Dendritic cell treated with granulocyte-macrophage colony-stimulating factor and Interleukin-4, amounts not matched to agents 40 ng/mL and 50 ng/mL, for 4 days (primary cell): ENCODE results near the gene YTHDF1.

Experiments
- H3K27ac Mint-ChIP-seq: one replicate; pipeline ENCODE4 v1.8.0; 2022; ENCODE audit warnings: mild to moderate bottlenecking, mixed read lengths
- H3K27me3 Mint-ChIP-seq: one replicate; pipeline ENCODE4 v1.8.0; 2022; ENCODE audit warnings: mild to moderate bottlenecking, mixed read lengths
- H3K36me3 Mint-ChIP-seq: one replicate; pipeline ENCODE4 v1.8.0; 2022; ENCODE audit warnings: low read depth, mixed read lengths
- H3K4me1 Mint-ChIP-seq: one replicate; pipeline ENCODE4 v1.8.0; 2022; ENCODE audit warnings: low read depth, mixed read lengths
- H3K4me3 Mint-ChIP-seq: one replicate; pipeline ENCODE4 v1.8.0; 2022; ENCODE audit warnings: mild to moderate bottlenecking, moderate library complexity, mixed read lengths
- H3K9me3 Mint-ChIP-seq: one replicate; pipeline ENCODE4 v1.8.0; 2022; ENCODE audit warnings: mixed read lengths
- intact Hi-C: fragments of 100-400 bp; cut with micrococcal nuclease; formaldehyde crosslinking; loops from one replicate; pipeline ENCODE4 v1.15.0; 2022

YTHDF1 gene

GRCh38 chr20:63198606-63199005 is 17.3 kb downstream of the YTHDF1 start:
- intact Hi-C loops = no loop called here
- H3K4me3 Mint-ChIP-seq = no peak overlapping the region
- no peak overlapping the region for H3K27ac Mint-ChIP-seq
- H3K36me3 Mint-ChIP-seq = peaks cover 91% of the 10 kb centered on the region
- no peaks in the 10 kb centered on the region for H3K9me3 Mint-ChIP-seq
- no peaks in the 10 kb centered on the region for H3K27me3 Mint-ChIP-seq
- peaks cover 21% of the 10 kb centered on the region for H3K4me1 Mint-ChIP-seq

- Mint-ChIP-seq H3K9me3 (no peaks in the 10 kb centered on the region), H3K36me3 (peaks cover 74% of the 10 kb centered on the region), H3K4me1 (peaks cover 18% of the 10 kb centered on the region), H3K27ac (no peak overlapping the region), H3K4me3 (no peak overlapping the region), H3K27me3 (no peaks in the 10 kb centered on the region)
- intact Hi-C loops = no loop called here
These were observed 19.0 kb downstream of the YTHDF1 start for GRCh38 chr20:63196768-63197470.

GRCh38 chr20:63194797-63195173 is 21.1 kb downstream of the YTHDF1 start:
- intact Hi-C loops = no loop called here
- Mint-ChIP-seq H3K36me3 (peaks cover 54% of the 10 kb centered on the region), H3K27ac (no peak overlapping the region)

GRCh38 chr20:63194007-63194796 is 21.7 kb downstream of the YTHDF1 start:
- intact Hi-C loops = no loop called here
- Mint-ChIP-seq H3K27me3 (no peaks in the 10 kb centered on the region), H3K27ac (no peak overlapping the region), H3K9me3 (no peaks in the 10 kb centered on the region), H3K36me3 (peaks cover 48% of the 10 kb centered on the region), H3K4me1 (peaks cover 18% of the 10 kb centered on the region), H3K4me3 (no peak overlapping the region)

More at GRCh38 chr20:63194797-63195173, 21.1 kb downstream of the YTHDF1 start:
- H3K4me3 Mint-ChIP-seq = no peak overlapping the region
- no peaks in the 10 kb centered on the region for H3K9me3 Mint-ChIP-seq
- H3K4me1 Mint-ChIP-seq = peaks cover 18% of the 10 kb centered on the region
- no peaks in the 10 kb centered on the region for H3K27me3 Mint-ChIP-seq

- Mint-ChIP-seq H3K4me1 (peaks cover 12% of the 10 kb centered on the region), H3K9me3 (no peaks in the 10 kb centered on the region), H3K27me3 (no peaks in the 10 kb centered on the region), H3K4me3 (no peak overlapping the region), H3K27ac (no peak overlapping the region), H3K36me3 (peaks cover 33% of the 10 kb centered on the region)
- intact Hi-C loops = no loop called here
These were observed 23.2 kb downstream of the YTHDF1 start for GRCh38 chr20:63192721-63193120.

- H3K27me3 Mint-ChIP-seq = no peaks in the 10 kb centered on the region
- H3K4me1 Mint-ChIP-seq = no peaks in the 10 kb centered on the region
- intact Hi-C loops = no loop called here
- peaks cover 20% of the 10 kb centered on the region for H3K36me3 Mint-ChIP-seq
- no peak overlapping the region for H3K27ac Mint-ChIP-seq
- no peak overlapping the region for H3K4me3 Mint-ChIP-seq
- no peaks in the 10 kb centered on the region for H3K9me3 Mint-ChIP-seq
These were observed 24.5 kb downstream of the YTHDF1 start for GRCh38 chr20:63191400-63191799.

- intact Hi-C loops = no loop called here
- Mint-ChIP-seq H3K4me1 (no peaks in the 10 kb centered on the region), H3K27me3 (no peaks in the 10 kb centered on the region), H3K4me3 (no peak overlapping the region), H3K36me3 (peaks cover 14% of the 10 kb centered on the region), H3K27ac (no peak overlapping the region), H3K9me3 (no peaks in the 10 kb centered on the region)
These were observed 25.1 kb downstream of the YTHDF1 start for GRCh38 chr20:63190828-63191227.

- H3K36me3 Mint-ChIP-seq = peaks cover 6% of the 10 kb centered on the region
- H3K9me3 Mint-ChIP-seq = no peaks in the 10 kb centered on the region
- H3K4me1 Mint-ChIP-seq = no peaks in the 10 kb centered on the region
- no peak overlapping the region for H3K4me3 Mint-ChIP-seq
- H3K27ac Mint-ChIP-seq = no peak overlapping the region
- no peaks in the 10 kb centered on the region for H3K27me3 Mint-ChIP-seq
- intact Hi-C loops = no loop called here
These were observed 25.9 kb downstream of the YTHDF1 start for GRCh38 chr20:63189846-63190559.

GRCh38 chr20:63189322-63189642 is 26.6 kb downstream of the YTHDF1 start:
- intact Hi-C loops = no loop called here

GRCh38 chr20:63188641-63189321 is 27.1 kb downstream of the YTHDF1 start:
- no peaks in the 10 kb centered on the region for H3K36me3 Mint-ChIP-seq
- intact Hi-C loops = no loop called here
- peaks cover 4% of the 10 kb centered on the region for H3K27me3 Mint-ChIP-seq
- H3K4me3 Mint-ChIP-seq = no peak overlapping the region
- no peaks in the 10 kb centered on the region for H3K4me1 Mint-ChIP-seq
- no peaks in the 10 kb centered on the region for H3K9me3 Mint-ChIP-seq
- no peak overlapping the region for H3K27ac Mint-ChIP-seq

More at GRCh38 chr20:63189322-63189642, 26.6 kb downstream of the YTHDF1 start:
- Mint-ChIP-seq H3K4me1 (no peaks in the 10 kb centered on the region), H3K36me3 (no peaks in the 10 kb centered on the region), H3K27me3 (peaks cover 2% of the 10 kb centered on the region), H3K27ac (no peak overlapping the region), H3K4me3 (no peak overlapping the region), H3K9me3 (no peaks in the 10 kb centered on the region)

- no peaks in the 10 kb centered on the region for H3K4me1 Mint-ChIP-seq
- H3K36me3 Mint-ChIP-seq = no peaks in the 10 kb centered on the region
- intact Hi-C loops = no loop called here
- no peak overlapping the region for H3K4me3 Mint-ChIP-seq
- H3K9me3 Mint-ChIP-seq = no peaks in the 10 kb centered on the region
- H3K27ac Mint-ChIP-seq = no peak overlapping the region
- peaks cover 7% of the 10 kb centered on the region for H3K27me3 Mint-ChIP-seq
These were observed 27.8 kb downstream of the YTHDF1 start for GRCh38 chr20:63188159-63188442.

DNA sequence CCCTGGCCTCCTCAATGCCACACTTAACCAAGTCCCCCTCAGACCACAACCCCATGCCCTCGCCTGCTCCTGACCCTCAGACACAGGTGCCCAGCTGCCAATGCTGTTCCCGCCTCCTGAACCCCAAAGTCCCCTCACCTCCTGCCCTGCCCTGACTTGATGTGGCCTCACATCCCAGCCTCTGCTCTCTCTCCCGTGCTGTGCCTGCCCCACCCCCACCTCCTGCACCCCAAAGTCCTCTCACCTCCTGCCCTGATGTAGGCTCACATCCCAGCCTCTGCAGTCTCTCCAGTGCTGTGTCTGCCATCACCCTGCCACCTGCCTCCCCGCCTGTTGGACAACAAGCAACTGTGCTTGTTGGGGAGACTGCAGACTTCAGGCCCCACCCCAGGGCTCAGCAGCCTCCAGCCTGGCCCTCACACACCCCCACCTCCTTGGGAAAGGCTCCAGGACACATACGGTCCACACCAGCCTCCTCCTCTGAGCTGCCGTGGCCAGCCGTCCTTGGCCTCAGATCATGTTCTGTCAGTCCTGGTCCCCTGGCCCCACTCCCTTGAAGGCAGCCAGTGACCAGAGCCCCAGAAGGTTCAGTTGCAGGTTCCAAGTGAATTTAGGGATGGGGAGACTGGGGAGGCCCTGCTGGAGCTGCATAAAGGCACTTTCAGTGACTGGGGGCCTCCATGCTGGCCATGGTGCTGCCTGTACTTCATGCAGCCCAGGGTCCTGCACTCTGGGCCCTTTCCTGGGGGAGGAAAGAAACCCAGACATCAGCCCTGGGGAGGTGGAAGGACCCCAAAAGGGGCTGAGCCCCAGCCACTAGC is 28.4 kb downstream of the YTHDF1 start:
- Mint-ChIP-seq H3K4me3 (no peak overlapping the region), H3K27ac (no peak overlapping the region), H3K27me3 (peaks cover 12% of the 10 kb centered on the region), H3K9me3 (no peaks in the 10 kb centered on the region), H3K4me1 (no peaks in the 10 kb centered on the region), H3K36me3 (no peaks in the 10 kb centered on the region)
- intact Hi-C loops = no loop called here

GRCh38 chr20:63186528-63187316 is 29.2 kb downstream of the YTHDF1 start:
- intact Hi-C loops = no loop called here
- Mint-ChIP-seq H3K9me3 (no peaks in the 10 kb centered on the region), H3K36me3 (no peaks in the 10 kb centered on the region), H3K4me3 (no peak overlapping the region), H3K27me3 (peaks cover 20% of the 10 kb centered on the region), H3K27ac (no peak overlapping the region), H3K4me1 (no peaks in the 10 kb centered on the region)
